Gastroesophageal sphincter (tissue), 4 donors: ENCODE measurements around the gene CWF19L1. TPM values are rescaled to one million over a fixed set of nuclear protein-coding genes. Genes with fewer than 3 reads are reported as not detected.
A peak's percentile ranks its signal among the peaks of the same experiment; 100 is the strongest.

Source experiments
- ATAC-seq: fragments of 150-250 bp; one replicate; pipeline ENCODE4 v1.9.1; 2016; ENCODE audit warnings: mild to moderate bottlenecking, moderate library complexity
- H3K27ac ChIP-seq, 4 donors: fragments of 200-600 bp; sonication (generic) in 3 of 4; 1 replicate in 3 of 4; 2 replicates in 1 of 4; pipeline ENCODE4 v1.5.1; 2016 to 2019
- H3K27me3 ChIP-seq: fragments of 200-600 bp; sonication (generic); one replicate; pipeline ENCODE4 v1.5.1; 2019
- H3K36me3 ChIP-seq, 2 donors: fragments of 200-600 bp; sonication (generic); one replicate each; pipeline ENCODE4 v1.5.1; 2019; ENCODE audit warnings: control low read depth in 1 of 2
- H3K4me1 ChIP-seq, 3 donors: fragments of 200-600 bp; sonication (generic); 1 replicate in 2 of 3; 2 replicates in 1 of 3; pipeline ENCODE4 v1.5.1; 2016 to 2019; ENCODE audit warnings: control low read depth in 2 of 3
- H3K4me3 ChIP-seq, 2 donors: fragments of 200-600 bp; sonication (generic); one replicate each; pipeline ENCODE4 v1.5.1; 2019; ENCODE audit warnings: mild to moderate bottlenecking in 1 of 2, moderate library complexity in 1 of 2
- H3K9me3 ChIP-seq, 3 donors: fragments of 200-600 bp; sonication (generic); one replicate each; pipeline ENCODE4 v1.5.1; 2017 to 2019; ENCODE audit warnings: control low read depth in 2 of 3
- CTCF ChIP-seq, 4 experiments: fragments of 200-600 bp in 2 of 4; fragments of 450-650 bp in 2 of 4; sonication (generic) in 1 of 4; IDR thresholded peaks; one replicate each; pipeline ENCODE4 v1.5.1; 2017 to 2019; ENCODE audit warnings: antibody characterized with exemption in 4 of 4, mild to moderate bottlenecking in 2 of 4, moderate library complexity in 2 of 4
- EP300 ChIP-seq: sonication (generic); formaldehyde crosslinking; IDR thresholded peaks from one replicate; pipeline ENCODE4 v1.6.1; 2017; ENCODE audit warnings: antibody characterized with exemption, mild to moderate bottlenecking
- POLR2A ChIP-seq, 2 donors: fragments of 450-650 bp; IDR thresholded peaks; one replicate each; pipeline ENCODE4 v1.6.1; 2017; ENCODE audit warnings: antibody characterized with exemption in 2 of 2, mild to moderate bottlenecking in 2 of 2, moderate library complexity in 1 of 2
- POLR2AphosphoS5 ChIP-seq: sonication (generic); formaldehyde crosslinking; IDR thresholded peaks from one replicate; pipeline ENCODE4 v1.6.1; 2017; ENCODE audit warnings: antibody characterized with exemption
- WGBS, 2 donors: methylation state at CpG; one replicate each; pipeline ENCODE4 v1.1.5; 2018; ENCODE audit warnings: low coverage in 1 of 2; 5-methylcytosine and 5-hydroxymethylcytosine counted together
- total RNA-seq, 4 donors: library from RNA; depleted of rRNA; stranded (reverse); fragments of >200 nt; gene quantifications; one replicate each; pipeline ENCODE4 v1.1.0, GENCODE V29; 2016

The CWF19L1 gene
- total RNA-seq, 4 donors from 2014 or later = 9.3 to 20.7 (median 15.8) TPM

- peaks cover 10 to 100% of the 10 kb centered on the region in 2 donors for H3K36me3 ChIP-seq
- H3K9me3 ChIP-seq = no peaks in the 10 kb centered on the region
- no peak for ATAC-seq
- no peak overlapping the region for H3K4me3 ChIP-seq
- no peak overlapping the region for H3K27ac ChIP-seq
- H3K27me3 ChIP-seq = no peaks in the 10 kb centered on the region
- TF ChIP-seq CTCF (IDR thresholded peaks at IDR 0.05) (no peak), EP300 (no peak), POLR2AphosphoS5 (no peak), POLR2A (IDR thresholded peaks at IDR 0.05) (no peak)
- H3K4me1 ChIP-seq = no peaks in the 10 kb centered on the region
- 92 to 100% methylated on average over 6 to 7 of the region's 7 CpGs for WGBS, 2 donors
These were observed 29.0 kb downstream of the CWF19L1 start for GRCh38 chr10:100238429-100238828.

GRCh38 chr10:100232101-100232500, 35.3 kb downstream of the CWF19L1 start:
- 59 to 67% methylated on average over 1 to 2 of the region's 2 CpGs for WGBS, 2 donors
- H3K36me3 ChIP-seq = peaks cover 10 to 54% of the 10 kb centered on the region in 2 donors
- no peak for ATAC-seq

GRCh38 chr10:100229819-100230422, 37.5 kb downstream of the CWF19L1 start:
- no peak for ATAC-seq
- H3K4me1 ChIP-seq = peaks cover 0 to 27% (median 5%) of the 10 kb centered on the region in 3 donors
- WGBS, 2 donors = 52 to 72% methylated on average over 11 to 21 of the region's 21 CpGs
- peak overlapping the region; percentile 94 for H3K4me3 ChIP-seq
- H3K36me3 ChIP-seq = peaks cover 3 to 41% of the 10 kb centered on the region in 2 donors
- H3K27ac ChIP-seq = peak overlapping the region; percentile 58 to 87 (median 84)
- H3K9me3 ChIP-seq = no peaks in the 10 kb centered on the region
- TF ChIP-seq EP300 (no peak), POLR2A (IDR thresholded peaks at IDR 0.05) (no peak), POLR2AphosphoS5 (no peak), CTCF (IDR thresholded peaks at IDR 0.05) (no peak)
- H3K27me3 ChIP-seq = no peaks in the 10 kb centered on the region

More at GRCh38 chr10:100232101-100232500, 35.3 kb downstream of the CWF19L1 start:
- Histone ChIP-seq H3K4me1 (peaks cover 0 to 27% (median 5%) of the 10 kb centered on the region in 3 donors), H3K4me3 (no peak overlapping the region), H3K27me3 (no peaks in the 10 kb centered on the region), H3K27ac (no peak overlapping the region), H3K9me3 (no peaks in the 10 kb centered on the region)
- TF ChIP-seq CTCF (IDR thresholded peaks at IDR 0.05) (no peak), POLR2AphosphoS5 (no peak), POLR2A (IDR thresholded peaks at IDR 0.05) (no peak), EP300 (no peak)

GRCh38 chr10:100223879-100224278, 43.6 kb downstream of the CWF19L1 start:
- H3K36me3 ChIP-seq = peaks cover under 1 to 69% of the 10 kb centered on the region in 2 donors
- peaks cover 0 to 16% (median 5%) of the 10 kb centered on the region in 3 donors for H3K4me1 ChIP-seq
- WGBS, 2 donors = 84 to 95% methylated on average over 5 of the region's 5 CpGs
- no peak for ATAC-seq
- no peak overlapping the region for H3K27ac ChIP-seq
- H3K27me3 ChIP-seq = no peaks in the 10 kb centered on the region
- no peak overlapping the region for H3K4me3 ChIP-seq
- H3K9me3 ChIP-seq = no peaks in the 10 kb centered on the region
- TF ChIP-seq CTCF (IDR thresholded peaks at IDR 0.05) (no peak), EP300 (no peak), POLR2A (IDR thresholded peaks at IDR 0.05) (no peak), POLR2AphosphoS5 (no peak)

GRCh38 chr10:100222529-100222928, 44.9 kb downstream of the CWF19L1 start:
- no peak overlapping the region for H3K27ac ChIP-seq
- peaks cover 2 to 83% of the 10 kb centered on the region in 2 donors for H3K36me3 ChIP-seq
- no peaks in the 10 kb centered on the region for H3K9me3 ChIP-seq
- H3K4me1 ChIP-seq = peaks cover 0 to 3% (median 0%) of the 10 kb centered on the region in 3 donors
- no peaks in the 10 kb centered on the region for H3K27me3 ChIP-seq
- TF ChIP-seq POLR2A (IDR thresholded peaks at IDR 0.05) (no peak), CTCF (IDR thresholded peaks at IDR 0.05) (no peak), POLR2AphosphoS5 (no peak), EP300 (no peak)
- 94 to 100% methylated on average over 2 of the region's 2 CpGs for WGBS, 2 donors
- no peak overlapping the region for H3K4me3 ChIP-seq
- ATAC-seq = no peak
